ENCODE results near the gene RASGRP3. TPM values are rescaled to one million over a fixed set of nuclear protein-coding genes. Genes with fewer than 3 reads are reported as not detected.

The RASGRP3 gene
- total and polyA plus RNA-seq, 9 of the 15 experiments (the other 6 are each of a cell fraction or from before 2014, with no cell fraction given), result 0.18 to 1.7 (median 1.2) TPM

- TF ChIP-seq ZBTB11 (CRISPR knock-in tag; IDR thresholded peaks at IDR 0.05) (no peak), ZC3H8 (IDR thresholded peaks at IDR 0.05) (no peak), THRAP3 (IDR thresholded peaks at IDR 0.05; ENCODE audit: borderline replicate concordance) (no peak), HDAC6 (IDR thresholded peaks at IDR 0.05; ENCODE audit: low read depth, low read length) (no peak), ZBTB1 (CRISPR knock-in tag; IDR thresholded peaks at IDR 0.05; ENCODE audit: borderline replicate concordance, low read depth) (no peak), HMBOX1 (IDR thresholded peaks at IDR 0.05) (no peak), NCOA6 (IDR thresholded peaks at IDR 0.05) (no peak)
Observed at GRCh38 chr2:33451214-33451613, 25.2 kb upstream of the RASGRP3 start (continued).

Measured in K562 (cell line).